Ovary (tissue), 9 donors: ENCODE measurements around the gene GINS3. TPM values are rescaled to one million over a fixed set of nuclear protein-coding genes. Genes with fewer than 3 reads are reported as not detected.

Experiments
- DNase-seq, 5 donors: peaks; one replicate each; pipeline ENCODE4 v3.0.0-alpha.2; 2019 to 2020
- H3K27ac ChIP-seq, 2 donors: fragments of 200-600 bp; one replicate each; pipeline versions ENCODE4 v1.5.1 to v1.8.0; 2019 to 2022
- H3K27me3 ChIP-seq: fragments of 200-600 bp; one replicate; pipeline ENCODE4 v1.8.0; 2022
- H3K36me3 ChIP-seq: fragments of 200-600 bp; sonication (generic); one replicate; pipeline ENCODE4 v1.5.1; 2019
- H3K4me1 ChIP-seq: one replicate; pipeline ENCODE4 v1.8.1; 2013; ENCODE audit warnings: mild to moderate bottlenecking, moderate library complexity; ENCODE audit not compliant: insufficient read depth
- H3K4me3 ChIP-seq: fragments of 200-600 bp; sonication (generic); one replicate; pipeline ENCODE4 v1.5.1; 2017
- H3K9me3 ChIP-seq, 2 donors: fragments of 200-600 bp in 1 of 2; sonication (generic) in 1 of 2; one replicate each; pipeline versions ENCODE4 v1.5.1 to v1.8.1; 2013 to 2019; ENCODE audit warnings: mild to moderate bottlenecking in 1 of 2, moderate library complexity in 1 of 2
- CTCF ChIP-seq, 3 donors: fragments of 450-650 bp in 2 of 3; fragments of 200-600 bp in 1 of 3; IDR thresholded peaks; one replicate each; pipeline versions ENCODE4 v1.5.1 to v1.8.0; 2016 to 2022; ENCODE audit warnings: antibody characterized with exemption in 3 of 3, mild to moderate bottlenecking in 1 of 3
- EP300 ChIP-seq: sonication (generic); formaldehyde crosslinking; IDR thresholded peaks from one replicate; pipeline ENCODE4 v1.6.1; 2017; ENCODE audit warnings: antibody characterized with exemption
- POLR2A ChIP-seq: fragments of 450-650 bp; IDR thresholded peaks from one replicate; pipeline ENCODE4 v1.6.1; 2017; ENCODE audit warnings: antibody characterized with exemption, mild to moderate bottlenecking, moderate library complexity
- WGBS, 3 donors: extraction: QIAGEN DNeasy Blood & Tissue Kit in 1 of 3; methylation state at CpG; one replicate each; pipeline versions ENCODE4 v1.1.5 to v1.1.7; 2013 to 2017; 5-methylcytosine and 5-hydroxymethylcytosine counted together
- intact Hi-C, 4 donors: fragments of 100-400 bp; cut with DNase I; formaldehyde crosslinking; loops; one replicate each; pipeline versions ENCODE4 v1.11.0 to v1.15.1; 2022 to 2023
- polyA plus RNA-seq, 2 donors: library from polyadenylated mRNA; stranded (reverse); fragments of 200-250 nt in 1 of 2; fragments of 350-450 nt in 1 of 2; fragmentation: Illumina TruSeq in 1 of 2; extraction: RNeasy Lipid Tissue Mini Kit (QIAGEN cat#74804) in 1 of 2; gene quantifications; one replicate each; pipeline ENCODE4 v1.2.3, GENCODE V29; 2013 to 2014
- total RNA-seq, 7 donors: library from RNA; depleted of rRNA in 2 of 7; stranded (reverse); fragments of >200 nt in 2 of 7; fragmentation: NEBNext Ultra II Directional in 3 of 7; extraction: Animal tissue kit (Norgen Biotek cat#: 25700) in 3 of 7; gene quantifications; one replicate each; pipeline versions ENCODE4 v1.1.0 to v1.2.4, GENCODE V29; 2016 to 2023
- donor health status: DM: no; HTN: no; CAD: no; lungs with moderate emphysema.
- donor health status: DM: no; HTN: no; CAD: no.
- donor health status: Bipolar disorder and iron deficiency.
- donor health status: DM: yes; HTN: yes; CAD: no.
- donor health status: DM: no; HTN: no; CAD: no.
- donor health status: DM: yes; HTN: yes; CAD: no.

Gene GINS3
- total and polyA plus RNA-seq, 9 donors: 0.72 to 4.8 (median 1.7) TPM

- WGBS, 3 donors: 36 to 48% (median 41%) methylated on average over 4 of the region's 4 CpGs
- no peak overlapping the region for H3K4me3 ChIP-seq
- intact Hi-C loops: loop anchor here in 1 of 4 donors (10.0 kb wide), 1 partner anchor 64 kb away; no protein-coding TSS in a partner anchor
Observed at GRCh38 chr16:58418601-58419000, 26.3 kb downstream of the GINS3 start.

GRCh38 chr16:58419241-58419990, 27.1 kb downstream of the GINS3 start:
- no peak overlapping the region for H3K27ac ChIP-seq

More at GRCh38 chr16:58418601-58419000, 26.3 kb downstream of the GINS3 start:
- Histone ChIP-seq H3K9me3 (no peaks in the 10 kb centered on the region), H3K4me1 (no peaks in the 10 kb centered on the region), H3K36me3 (no peaks in the 10 kb centered on the region), H3K27me3 (no peaks in the 10 kb centered on the region), H3K27ac (no peak overlapping the region)
- no peak for DNase-seq
- TF ChIP-seq EP300 (no peak), POLR2A (no peak), CTCF (IDR thresholded peaks at IDR 0.05) (no peak)

GRCh38 chr16:58421059-58421458, 28.8 kb downstream of the GINS3 start:
- H3K9me3 ChIP-seq: no peaks in the 10 kb centered on the region
- H3K27me3 ChIP-seq: no peaks in the 10 kb centered on the region
- TF ChIP-seq CTCF (IDR thresholded peaks at IDR 0.05): no peak
- TF ChIP-seq EP300: no peak
- TF ChIP-seq POLR2A: no peak
- no peak for DNase-seq
- no peaks in the 10 kb centered on the region for H3K36me3 ChIP-seq
- H3K4me3 ChIP-seq: no peak overlapping the region
- WGBS, 3 donors: 23 to 29% (median 24%) methylated on average over 7 of the region's 7 CpGs
- H3K4me1 ChIP-seq: no peaks in the 10 kb centered on the region
- no peak overlapping the region for H3K27ac ChIP-seq
- intact Hi-C loops: no loop called here

More at GRCh38 chr16:58419241-58419990, 27.1 kb downstream of the GINS3 start:
- Histone ChIP-seq H3K27me3 (no peaks in the 10 kb centered on the region), H3K9me3 (no peaks in the 10 kb centered on the region), H3K36me3 (no peaks in the 10 kb centered on the region), H3K4me3 (no peak overlapping the region), H3K4me1 (no peaks in the 10 kb centered on the region)
- intact Hi-C loops: loop anchor here in 1 of 4 donors (10.0 kb wide), 1 partner anchor 65 kb away; no protein-coding TSS in a partner anchor
- WGBS, 3 donors: 50 to 55% (median 51%) methylated on average over 15 of the region's 15 CpGs
- TF ChIP-seq POLR2A (no peak), EP300 (no peak), CTCF (IDR thresholded peaks at IDR 0.05) (no peak)
- no peak for DNase-seq

GRCh38 chr16:58421529-58421928, 29.3 kb downstream of the GINS3 start:
- Histone ChIP-seq H3K27me3 (no peaks in the 10 kb centered on the region), H3K4me1 (no peaks in the 10 kb centered on the region), H3K4me3 (no peak overlapping the region), H3K36me3 (no peaks in the 10 kb centered on the region), H3K27ac (no peak overlapping the region), H3K9me3 (no peaks in the 10 kb centered on the region)
- TF ChIP-seq CTCF (IDR thresholded peaks at IDR 0.05) (no peak), EP300 (no peak), POLR2A (no peak)
- intact Hi-C loops: no loop called here
- WGBS, 3 donors: 42 to 53% (median 44%) methylated on average over 5 of the region's 5 CpGs
- no peak for DNase-seq
